Measurements from ENCODE around the gene ASIC2. TPM values are rescaled to one million over a fixed set of nuclear protein-coding genes. Genes with fewer than 3 reads are reported as not detected.

Gene ASIC2
- total and polyA plus RNA-seq, 9 of the 15 experiments (the other 6 are each of a cell fraction or from before 2014, with no cell fraction given) = not detected

GRCh38 chr17:32971171-32971570 lies 321.9 kb downstream of the ASIC2 start (continued):
- TF ChIP-seq ZNF740 (CRISPR knock-in tag; IDR thresholded peaks at IDR 0.05) (no peak), ZNF740 (tag; IDR thresholded peaks at IDR 0.05) (no peak), SIX5 (IDR thresholded peaks at IDR 0.05; ENCODE audit: borderline replicate concordance in 1 of 2, insufficient read depth in 1 of 2, low read depth in 1 of 2, low read length in 2 of 2) (no peak), RERE (CRISPR knock-in tag; IDR thresholded peaks at IDR 0.05; ENCODE audit: borderline replicate concordance) (no peak)
